HG02840 (cell line): ENCODE results near the gene UBTD1.
"Not testable (repeated sequence)": the region's sequence is repeated elsewhere in the genome, so short reads cannot be mapped to it uniquely, and the experiment has no call there.

Source experiments
- ATAC-seq: cut with Tn5 transposase; IDR thresholded peaks from one replicate; pipeline ENCODE4 v1.9.1; 2021; ENCODE audit warnings: mild to moderate bottlenecking, moderate library complexity, moderate number of reproducible peaks; ENCODE audit not compliant: unreplicated experiment, low FRiP score

The UBTD1 gene

GRCh38 chr10:97511711-97512440 is 13.2 kb downstream of the UBTD1 start:
- ATAC-seq = no peak

GRCh38 chr10:97512993-97513392 is 14.3 kb downstream of the UBTD1 start:
- no peak for ATAC-seq

- ATAC-seq = no peak
These were observed 15.6 kb downstream of the UBTD1 start for GRCh38 chr10:97514344-97514743.

GRCh38 chr10:97515271-97515978 is 16.7 kb downstream of the UBTD1 start:
- ATAC-seq = no peak

- ATAC-seq = no peak
These were observed 18.5 kb downstream of the UBTD1 start for GRCh38 chr10:97517096-97517750.

- no peak for ATAC-seq
These were observed 19.1 kb downstream of the UBTD1 start for GRCh38 chr10:97517778-97518300.

GRCh38 chr10:97518301-97519043 is 19.7 kb downstream of the UBTD1 start:
- no peak for ATAC-seq

- ATAC-seq = no peak
These were observed 20.6 kb downstream of the UBTD1 start for GRCh38 chr10:97519342-97519741.

GRCh38 chr10:97520520-97520919 is 21.8 kb downstream of the UBTD1 start:
- ATAC-seq = no peak

- no peak for ATAC-seq
These were observed 22.4 kb downstream of the UBTD1 start for GRCh38 chr10:97520978-97521761.

- no peak for ATAC-seq
These were observed 23.3 kb downstream of the UBTD1 start for GRCh38 chr10:97522071-97522470.

- no peak for ATAC-seq
These were observed 24.2 kb downstream of the UBTD1 start for GRCh38 chr10:97522937-97523336.

- no peak for ATAC-seq
These were observed 26.4 kb downstream of the UBTD1 start for GRCh38 chr10:97525086-97525485.

GRCh38 chr10:97525683-97526110 is 27.0 kb downstream of the UBTD1 start:
- no peak for ATAC-seq

- ATAC-seq = not testable (repeated sequence)
These were observed 30.2 kb downstream of the UBTD1 start for GRCh38 chr10:97528876-97529275.

GRCh38 chr10:97529685-97530465 is 31.2 kb downstream of the UBTD1 start:
- no peak for ATAC-seq

- no peak for ATAC-seq
These were observed 32.8 kb downstream of the UBTD1 start for GRCh38 chr10:97531401-97531986.

GRCh38 chr10:97532935-97533671 is 34.4 kb downstream of the UBTD1 start:
- ATAC-seq = no peak
